Retinal pigment epithelial cell (primary cell): ENCODE measurements around the gene BBS9.

Experiments
- DNase-seq: peaks from one replicate; pipeline ENCODE4 v3.0.0-alpha.2; 2010; ENCODE audit warnings: low read depth
- H3K4me3 ChIP-seq: 2 replicates; pipeline ENCODE4 v1.5.1; 2011; ENCODE audit warnings: mild to moderate bottlenecking, low read length, control low read depth, moderate library complexity
- CTCF ChIP-seq: conservative IDR thresholded peaks from 2 replicates; pipeline ENCODE4 v1.5.1; 2011; ENCODE audit warnings: low read depth, low read length, control low read depth, inconsistent platforms

BBS9 gene

GRCh38 chr7:33108554-33109004, 20.8 kb upstream of the BBS9 start:
- H3K4me3 ChIP-seq = peak overlapping the region; percentile 86
- peak; percentile 16 for TF ChIP-seq CTCF
- DNase-seq = no peak

DNA sequence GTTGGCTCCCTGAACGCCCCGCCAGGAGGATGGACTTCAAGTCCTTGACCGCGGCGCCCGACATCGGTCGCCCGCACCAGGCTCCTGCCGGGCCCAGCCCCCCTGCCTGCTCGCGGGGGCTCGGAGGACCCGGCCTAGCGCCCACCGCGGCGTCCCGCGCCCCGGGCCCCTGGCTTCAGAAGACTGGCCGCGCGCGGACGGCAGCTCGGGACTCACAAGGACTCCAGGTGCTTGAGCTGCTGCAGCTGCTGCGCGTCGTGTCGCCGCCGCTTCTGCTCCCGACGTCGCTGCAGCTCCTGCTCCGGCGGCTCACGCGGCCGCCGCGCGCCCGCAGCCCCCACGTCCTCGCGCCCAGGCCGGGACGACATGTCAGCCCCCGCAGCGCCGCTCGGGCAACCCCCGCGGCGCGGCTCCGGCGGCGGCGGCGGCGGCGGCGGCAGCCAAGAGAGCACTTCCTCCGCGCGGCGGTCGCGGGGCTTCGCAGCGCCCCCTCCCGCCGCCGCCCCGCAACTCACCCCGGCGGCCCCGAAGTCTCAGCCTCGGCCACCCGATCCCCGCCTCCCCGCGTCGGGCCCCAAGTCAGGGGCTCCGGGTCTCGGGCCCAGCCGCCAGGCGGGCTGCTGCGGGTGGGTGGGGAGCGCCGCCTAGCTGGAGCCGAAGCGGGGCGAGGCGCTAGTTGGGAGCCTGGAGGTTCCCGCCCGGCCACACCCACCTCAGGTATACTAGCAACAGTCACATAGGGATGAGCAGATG, 20.2 kb upstream of the BBS9 start, which contains the start of gene RP9:
Gene RP9 (minus strand): TSS at position 400 of the 753 bp plus-strand sequence. CDS start 32 bp downstream, at position 368.
- DNase-seq = no peak
- H3K4me3 ChIP-seq = peak within 1 kb of the TSS; percentile 86
- TF ChIP-seq CTCF = no peak

- H3K4me3 ChIP-seq = peak overlapping the region; percentile 53
- no peak for DNase-seq
- TF ChIP-seq CTCF = no peak
Measured at GRCh38 chr7:33109758-33110238, 19.6 kb upstream of the BBS9 start.

- DNase-seq = no peak
- no peak overlapping the region for H3K4me3 ChIP-seq
- TF ChIP-seq CTCF = no peak
Measured at GRCh38 chr7:33111614-33112013, 17.8 kb upstream of the BBS9 start.

GRCh38 chr7:33114976-33115375, 14.4 kb upstream of the BBS9 start:
- DNase-seq = no peak
- no peak overlapping the region for H3K4me3 ChIP-seq
- no peak for TF ChIP-seq CTCF

DNA sequence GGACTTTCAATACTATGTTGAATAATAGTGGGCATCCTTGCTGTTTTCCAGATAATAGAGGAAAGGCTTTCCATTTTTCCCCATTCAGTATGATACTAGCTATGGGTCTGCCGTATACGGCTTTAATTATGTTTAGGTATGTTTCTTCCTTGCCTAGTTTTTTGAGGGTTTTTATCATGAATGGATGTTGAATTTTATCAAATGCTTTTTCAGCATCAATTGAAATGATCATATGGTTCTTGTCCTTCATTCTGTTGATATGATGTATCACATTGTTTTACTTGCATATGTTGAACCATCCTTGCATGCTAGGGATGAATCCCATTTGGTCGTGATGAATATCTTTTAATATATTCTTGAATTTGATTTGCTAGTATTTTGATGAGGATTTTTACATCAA, 11.0 kb upstream of the BBS9 start:
- no peak for DNase-seq
- TF ChIP-seq CTCF = no peak

DNA sequence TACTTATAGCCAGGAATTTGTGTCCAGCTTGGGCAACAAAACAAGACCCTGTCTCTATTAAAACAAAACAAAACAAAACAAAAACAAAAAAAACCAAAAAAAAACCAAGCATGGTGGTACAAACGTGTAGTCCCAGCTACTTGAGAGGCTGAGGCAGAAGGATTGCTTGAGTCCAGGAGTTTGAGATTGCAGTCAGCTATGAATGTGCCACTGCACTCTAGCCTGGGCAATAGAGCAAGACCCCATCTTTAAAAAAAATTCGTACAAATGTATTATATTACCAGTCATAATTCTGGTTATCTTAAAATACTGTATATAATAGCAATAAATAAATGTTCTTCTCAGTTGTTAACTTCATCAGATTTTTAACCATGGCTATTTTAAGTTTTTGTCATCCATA, 2.3 kb upstream of the BBS9 start:
- DNase-seq = no peak
- H3K4me3 ChIP-seq = no peak overlapping the region
- TF ChIP-seq CTCF = no peak

More for the DNA sequence above, 11.0 kb upstream of the BBS9 start:
- H3K4me3 ChIP-seq = no peak overlapping the region
